ENCODE measurements around the gene TXNDC17. TPM values are rescaled to one million over a fixed set of nuclear protein-coding genes. Genes with fewer than 3 reads are reported as not detected.
"Not testable (repeated sequence)": the region's sequence is repeated elsewhere in the genome, so short reads cannot be mapped to it uniquely, and the experiment has no call there.

The TXNDC17 gene
- 100 to 1,000 TPM in 2 of 4 donors, 10 to 100 TPM in 2; 70.4 to 149 (median 95.9) TPM for total RNA-seq

GRCh38 chr17:6640536-6641246, at the start of gene TXNDC17, which contains the start of gene KIAA0753:
Gene TXNDC17, plus strand, starts transcription at chr17:6641060. Its CDS starts 23 bp downstream, at chr17:6641083.
Gene KIAA0753, minus strand, starts transcription at chr17:6640711. Its CDS starts 5,608 bp downstream, at chr17:6635103.
- Histone ChIP-seq H3K36me3 (peaks cover 0 to 5% of the 10 kb centered on the region in 2 donors), H3K9me3 (no peaks in the 10 kb centered on the region), H3K27ac (peak within 1 kb of the TSS; percentile 82 to 93 (median 86)), H3K4me1 (peaks cover 19 to 23% of the 10 kb centered on the region in 2 donors), H3K27me3 (no peaks in the 10 kb centered on the region), H3K4me3 (replicated peaks in 1 of 3) (peak within 1 kb of the TSS; percentile 56 to 80 (median 79))
- peak; percentile 93 for DNase-seq
- 1% methylated on average over 40 to 47 of the region's 52 CpGs for WGBS, 2 donors
- intact Hi-C loops (cut with DNase I): no loop called here
- no peak for TF ChIP-seq CTCF (IDR thresholded peaks at IDR 0.05)
- TF ChIP-seq POLR2A (IDR thresholded peaks at IDR 0.05): peak in 1 of 2 donors; percentile 82

DNA sequence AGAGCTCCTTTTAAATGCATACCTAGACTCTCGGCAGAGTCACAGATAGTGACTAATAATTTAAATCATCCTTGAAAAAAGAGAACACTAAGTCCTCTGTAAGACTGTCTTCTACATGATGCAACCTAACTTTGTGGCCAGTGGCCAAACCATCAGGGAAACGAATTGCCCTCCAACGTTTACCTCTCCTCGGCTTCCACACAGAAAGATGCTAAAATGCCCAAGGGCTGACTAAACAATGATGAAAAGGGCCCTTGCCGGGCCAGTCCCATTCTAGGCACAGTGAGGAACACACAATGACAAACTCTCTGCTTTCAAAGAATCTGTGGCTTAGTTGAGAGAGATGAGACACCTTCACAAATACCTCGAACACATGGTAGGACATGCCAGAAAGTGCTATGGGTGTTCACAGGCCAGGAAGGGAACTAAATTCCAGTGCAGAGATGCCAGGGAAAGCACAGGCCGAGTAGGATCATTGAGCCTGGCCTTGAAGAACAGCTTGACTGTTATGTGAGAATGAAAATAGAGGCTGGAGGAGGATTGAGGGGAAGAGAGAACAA, 49.2 kb upstream of the TXNDC17 start:
- TF ChIP-seq CTCF (IDR thresholded peaks at IDR 0.05) (no peak), POLR2A (IDR thresholded peaks at IDR 0.05) (no peak)

DNA sequence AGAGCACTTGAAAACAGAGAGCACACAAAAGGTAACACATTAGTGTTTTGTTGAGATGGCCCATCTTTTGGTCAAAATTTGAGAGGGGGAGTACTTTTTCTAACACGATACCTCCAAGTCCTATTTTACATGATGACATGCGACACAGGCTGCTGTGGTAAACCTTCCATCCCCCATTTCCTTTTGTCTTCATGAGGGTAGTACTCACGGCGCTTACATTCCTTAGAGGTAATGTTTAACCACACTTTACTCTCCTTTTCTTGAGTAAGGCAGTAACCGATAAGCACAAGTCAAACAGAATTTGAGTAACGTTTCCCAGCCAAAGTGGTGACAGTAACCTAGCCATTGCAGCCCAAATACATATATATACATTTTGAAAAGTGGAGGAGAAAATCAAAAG, 48.7 kb upstream of the TXNDC17 start:
- intact Hi-C loops (cut with DNase I): no loop called here

More for the DNA sequence above, 49.2 kb upstream of the TXNDC17 start:
- Histone ChIP-seq H3K27ac (no peak overlapping the region), H3K9me3 (no peaks in the 10 kb centered on the region), H3K4me3 (replicated peaks in 1 of 3) (no peak overlapping the region), H3K27me3 (no peaks in the 10 kb centered on the region), H3K36me3 (peaks cover 54 to 60% of the 10 kb centered on the region in 2 donors), H3K4me1 (no peaks in the 10 kb centered on the region)
- 78 to 89% methylated on average over 7 of the region's 7 CpGs for WGBS, 2 donors
- intact Hi-C loops (cut with DNase I): no loop called here
- no peak for DNase-seq

DNA sequence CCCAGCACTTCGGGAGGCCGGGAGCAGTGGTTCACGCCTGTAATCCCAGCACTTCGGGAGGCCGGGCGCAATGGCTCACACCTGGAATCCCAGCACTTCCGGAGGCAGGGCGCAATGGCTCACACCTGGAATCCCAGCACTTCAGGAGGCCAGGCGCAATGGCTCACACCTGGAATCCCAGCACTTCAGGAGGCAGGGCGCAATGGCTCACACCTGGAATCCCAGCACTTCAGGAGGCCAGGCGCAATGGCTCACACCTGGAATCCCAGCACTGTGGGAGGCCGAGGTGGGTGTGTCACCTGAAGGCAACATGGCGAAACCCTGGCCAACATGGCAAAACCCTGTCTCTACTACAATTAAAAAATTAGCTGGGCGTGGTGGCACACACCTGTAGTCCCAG, 47.5 kb upstream of the TXNDC17 start:
- H3K9me3 ChIP-seq; H3K4me3 ChIP-seq (replicated peaks in 1 of 3); H3K27ac ChIP-seq; H3K27me3 ChIP-seq; intact Hi-C loops (cut with DNase I); H3K4me1 ChIP-seq; DNase-seq: not testable (repeated sequence)
- peaks cover 43 to 54% of the 10 kb centered on the region in 2 donors for H3K36me3 ChIP-seq
- 95 to 99% methylated on average over 8 to 10 of the region's 14 CpGs for whole genome bisulfite sequencing, 2 donors

More for the DNA sequence above, 48.7 kb upstream of the TXNDC17 start:
- Histone ChIP-seq H3K4me1 (no peaks in the 10 kb centered on the region), H3K4me3 (replicated peaks in 1 of 3) (no peak overlapping the region), H3K27me3 (no peaks in the 10 kb centered on the region), H3K36me3 (peaks cover 49 to 57% of the 10 kb centered on the region in 2 donors), H3K27ac (no peak overlapping the region), H3K9me3 (no peaks in the 10 kb centered on the region)
- TF ChIP-seq POLR2A (IDR thresholded peaks at IDR 0.05) (no peak), CTCF (IDR thresholded peaks at IDR 0.05) (no peak)
- WGBS, 2 donors: 84 to 85% methylated on average over 6 of the region's 6 CpGs
- DNase-seq: no peak

DNA sequence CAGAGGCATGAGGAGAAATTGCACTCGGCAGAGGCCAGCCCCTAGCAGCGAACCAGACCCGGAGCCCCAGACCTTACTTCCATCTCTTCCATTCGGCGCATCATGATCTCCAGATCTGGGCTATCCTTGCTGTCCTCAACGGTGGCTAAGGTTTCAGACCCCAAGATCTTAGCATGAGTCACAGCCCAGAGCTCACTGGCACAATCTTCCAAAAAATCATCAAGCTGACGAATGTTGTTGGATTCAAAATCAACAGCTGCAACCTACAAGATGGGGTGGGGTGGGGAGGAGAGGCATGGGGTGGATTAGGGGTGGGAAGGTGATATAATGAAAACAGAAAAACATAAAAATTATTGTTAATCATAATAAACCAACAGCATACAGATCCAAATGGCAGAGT, 44.8 kb upstream of the TXNDC17 start:
- no peaks in the 10 kb centered on the region for H3K27me3 ChIP-seq
- peaks cover 7 to 19% of the 10 kb centered on the region in 2 donors for H3K4me1 ChIP-seq
- intact Hi-C loops (cut with DNase I): no loop called here
- no peak overlapping the region for H3K27ac ChIP-seq
- H3K9me3 ChIP-seq: no peaks in the 10 kb centered on the region
- H3K36me3 ChIP-seq: peaks cover 28 to 38% of the 10 kb centered on the region in 2 donors
- no peak overlapping the region for H3K4me3 ChIP-seq (replicated peaks in 1 of 3)
- no peak for DNase-seq
- 95 to 96% methylated on average over 7 of the region's 7 CpGs for WGBS, 2 donors
- TF ChIP-seq CTCF (IDR thresholded peaks at IDR 0.05): no peak
- no peak for TF ChIP-seq POLR2A (IDR thresholded peaks at IDR 0.05)

Measured in thyroid gland (tissue), 4 donors.